Parathyroid adenoma (tissue), 2 donors: ENCODE results near the gene CLDN20.
"Not testable (repeated sequence)": the region's sequence is repeated elsewhere in the genome, so short reads cannot be mapped to it uniquely, and the experiment has no call there.

Experiments
- H2AFZ ChIP-seq: fragments of 300-600 bp; sonication (generic); one replicate; pipeline ENCODE4 v1.7.0; 2017; ENCODE audit warnings: antibody characterized with exemption, mild to moderate bottlenecking
- H3K27ac ChIP-seq: fragments of 300-600 bp; sonication (generic); one replicate; pipeline ENCODE4 v1.7.0; 2017
- H3K27me3 ChIP-seq: fragments of 300-600 bp; sonication (generic); one replicate; pipeline ENCODE4 v1.7.0; 2017; ENCODE audit warnings: low read length; ENCODE audit not compliant: control insufficient read depth, insufficient read depth
- H3K36me3 ChIP-seq: fragments of 300-600 bp; sonication (generic); one replicate; pipeline ENCODE4 v1.7.0; 2017; ENCODE audit warnings: low read length; ENCODE audit not compliant: control insufficient read depth, insufficient read depth
- H3K4me1 ChIP-seq: fragments of 300-600 bp; sonication (generic); one replicate; pipeline ENCODE4 v1.7.0; 2017; ENCODE audit warnings: control low read depth
- H3K4me2 ChIP-seq: fragments of 300-600 bp; sonication (generic); one replicate; pipeline ENCODE4 v1.7.0; 2017; ENCODE audit warnings: low read length
- H3K4me3 ChIP-seq: fragments of 300-600 bp; sonication (generic); one replicate; pipeline ENCODE4 v1.7.0; 2017; ENCODE audit warnings: low read depth, low read length
- H3K79me2 ChIP-seq: fragments of 300-600 bp; sonication (generic); one replicate; pipeline ENCODE4 v1.7.0; 2017; ENCODE audit warnings: control low read depth
- H3K9ac ChIP-seq: fragments of 300-600 bp; sonication (generic); one replicate; pipeline ENCODE4 v1.7.0; 2017; ENCODE audit warnings: mild to moderate bottlenecking
- H3K9me3 ChIP-seq: fragments of 300-600 bp; sonication (generic); one replicate; pipeline ENCODE4 v1.7.0; 2017; ENCODE audit warnings: low read length; ENCODE audit not compliant: control insufficient read depth
- TF ChIP-seq, protein P1 (sequence below): fragments of 300-600 bp; sonication (generic); IDR thresholded peaks from one replicate; pipeline ENCODE4 v1.7.0; 2017; ENCODE audit warnings: antibody characterized with exemption, mild to moderate bottlenecking
- donor health status: primary hyperparathyroidism.

Gene CLDN20

DNA sequence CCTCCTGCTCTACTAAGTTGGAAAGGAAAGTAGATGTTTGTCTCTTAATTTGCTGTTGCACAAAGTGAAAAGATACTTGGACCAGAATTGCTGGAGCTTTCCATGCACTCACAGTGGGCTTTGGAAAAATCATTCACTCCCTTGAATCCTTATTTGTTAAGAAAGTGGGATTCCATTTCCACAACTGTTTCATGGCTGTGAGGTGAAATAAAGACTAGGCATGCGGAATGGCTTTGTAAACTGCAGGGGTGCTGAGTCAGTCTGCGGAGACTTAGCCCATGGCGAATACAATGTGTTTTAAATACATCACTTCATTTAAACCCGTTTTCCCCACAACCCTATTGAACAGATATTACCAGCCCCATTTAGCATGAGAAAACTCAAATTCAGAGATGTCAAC lies 36.8 kb upstream of the CLDN20 start:
- H3K27me3 ChIP-seq: no peaks in the 10 kb centered on the region
- no peak overlapping the region for H2AFZ ChIP-seq
- no peak overlapping the region for H3K9ac ChIP-seq
- H3K4me1 ChIP-seq: no peaks in the 10 kb centered on the region
- H3K36me3 ChIP-seq: no peaks in the 10 kb centered on the region
- H3K9me3 ChIP-seq: no peaks in the 10 kb centered on the region
- H3K27ac ChIP-seq: no peak overlapping the region
- no peak overlapping the region for H3K4me3 ChIP-seq
- no peak overlapping the region for H3K4me2 ChIP-seq
- no peaks in the 10 kb centered on the region for H3K79me2 ChIP-seq
- TF ChIP-seq, protein P1, sequence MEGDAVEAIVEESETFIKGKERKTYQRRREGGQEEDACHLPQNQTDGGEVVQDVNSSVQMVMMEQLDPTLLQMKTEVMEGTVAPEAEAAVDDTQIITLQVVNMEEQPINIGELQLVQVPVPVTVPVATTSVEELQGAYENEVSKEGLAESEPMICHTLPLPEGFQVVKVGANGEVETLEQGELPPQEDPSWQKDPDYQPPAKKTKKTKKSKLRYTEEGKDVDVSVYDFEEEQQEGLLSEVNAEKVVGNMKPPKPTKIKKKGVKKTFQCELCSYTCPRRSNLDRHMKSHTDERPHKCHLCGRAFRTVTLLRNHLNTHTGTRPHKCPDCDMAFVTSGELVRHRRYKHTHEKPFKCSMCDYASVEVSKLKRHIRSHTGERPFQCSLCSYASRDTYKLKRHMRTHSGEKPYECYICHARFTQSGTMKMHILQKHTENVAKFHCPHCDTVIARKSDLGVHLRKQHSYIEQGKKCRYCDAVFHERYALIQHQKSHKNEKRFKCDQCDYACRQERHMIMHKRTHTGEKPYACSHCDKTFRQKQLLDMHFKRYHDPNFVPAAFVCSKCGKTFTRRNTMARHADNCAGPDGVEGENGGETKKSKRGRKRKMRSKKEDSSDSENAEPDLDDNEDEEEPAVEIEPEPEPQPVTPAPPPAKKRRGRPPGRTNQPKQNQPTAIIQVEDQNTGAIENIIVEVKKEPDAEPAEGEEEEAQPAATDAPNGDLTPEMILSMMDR: no peak

DNA sequence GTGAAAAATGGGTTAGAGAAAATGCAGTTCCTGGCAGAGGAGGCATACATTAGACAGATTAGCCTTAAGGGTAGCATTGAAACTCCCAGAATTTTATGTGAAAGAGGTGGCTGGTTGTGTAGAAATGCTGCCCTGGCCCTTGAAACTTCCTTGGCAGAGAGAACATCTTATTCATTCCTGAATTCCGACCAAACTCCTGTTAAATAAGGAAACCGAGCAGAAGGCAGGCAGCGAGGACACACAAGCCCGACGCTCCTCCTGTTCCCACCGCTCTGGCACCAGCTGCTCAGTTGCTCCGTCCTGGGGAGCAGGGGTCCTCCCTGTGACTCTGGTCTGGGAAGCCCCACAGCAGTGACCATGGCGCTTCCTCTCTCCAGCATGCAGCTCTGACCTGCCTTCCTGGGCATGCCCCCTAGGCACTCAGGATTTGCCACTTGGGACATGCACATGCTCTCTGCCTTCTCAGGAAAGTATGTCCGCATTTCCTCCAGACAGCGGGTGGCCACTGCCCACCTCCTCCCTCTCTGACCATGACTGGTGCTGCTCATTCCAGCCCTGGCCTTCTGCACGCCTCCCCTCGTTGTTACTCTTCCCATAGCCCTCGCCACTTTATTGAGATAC lies 35.2 kb upstream of the CLDN20 start:
- no peak overlapping the region for H3K4me3 ChIP-seq
- H3K36me3 ChIP-seq: no peaks in the 10 kb centered on the region
- no peaks in the 10 kb centered on the region for H3K79me2 ChIP-seq
- no peaks in the 10 kb centered on the region for H3K4me1 ChIP-seq
- H3K9me3 ChIP-seq: no peaks in the 10 kb centered on the region
- TF ChIP-seq, protein P1: no peak
- no peak overlapping the region for H3K27ac ChIP-seq
- H3K27me3 ChIP-seq: no peaks in the 10 kb centered on the region
- H2AFZ ChIP-seq: no peak overlapping the region
- H3K9ac ChIP-seq: no peak overlapping the region
- no peak overlapping the region for H3K4me2 ChIP-seq

DNA sequence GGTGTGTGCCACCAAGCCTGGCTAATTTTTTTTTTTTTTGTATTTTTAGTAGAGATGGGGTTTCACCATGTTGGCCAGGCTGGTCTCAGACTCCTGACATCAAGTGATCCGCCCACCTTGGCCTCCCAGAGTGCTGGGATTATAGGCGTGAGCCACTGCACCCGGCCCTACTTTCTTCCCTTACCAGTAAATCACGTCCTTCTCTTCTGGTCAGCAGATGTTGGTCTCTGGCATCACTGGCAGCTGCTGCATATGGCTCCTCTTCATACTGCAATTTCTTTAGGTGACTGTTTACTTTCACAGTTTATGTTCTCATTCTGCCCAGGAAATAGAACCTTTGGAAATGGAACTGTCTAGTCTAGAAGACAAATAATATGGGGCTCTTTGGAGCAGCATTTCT lies 32.8 kb upstream of the CLDN20 start:
- not testable (repeated sequence) for H3K4me2 ChIP-seq, H2AFZ ChIP-seq, H3K79me2 ChIP-seq, H3K27me3 ChIP-seq, H3K4me1 ChIP-seq, H3K36me3 ChIP-seq, H3K27ac ChIP-seq, H3K9ac ChIP-seq, H3K9me3 ChIP-seq, H3K4me3 ChIP-seq

GRCh38 chr6:155232848-155233247 lies 31.0 kb upstream of the CLDN20 start:
- Histone ChIP-seq H3K9me3 (no peaks in the 10 kb centered on the region), H3K4me3 (no peak overlapping the region), H3K36me3 (no peaks in the 10 kb centered on the region), H3K4me1 (no peaks in the 10 kb centered on the region), H2AFZ (no peak overlapping the region), H3K9ac (no peak overlapping the region), H3K4me2 (no peak overlapping the region), H3K79me2 (no peaks in the 10 kb centered on the region), H3K27ac (no peak overlapping the region), H3K27me3 (no peaks in the 10 kb centered on the region)
- TF ChIP-seq, protein P1: no peak

- Histone ChIP-seq H3K9ac (no peak overlapping the region), H3K27me3 (no peaks in the 10 kb centered on the region), H3K36me3 (no peaks in the 10 kb centered on the region), H3K4me2 (no peak overlapping the region), H3K27ac (no peak overlapping the region), H3K79me2 (no peaks in the 10 kb centered on the region), H3K4me3 (no peak overlapping the region), H3K9me3 (no peaks in the 10 kb centered on the region), H2AFZ (no peak overlapping the region), H3K4me1 (no peaks in the 10 kb centered on the region)
- TF ChIP-seq, protein P1: no peak
Measured at GRCh38 chr6:155234167-155234566, 29.6 kb upstream of the CLDN20 start.
